Measurements from ENCODE around the gene PTTG1IP. TPM values are rescaled to one million over a fixed set of nuclear protein-coding genes. Genes with fewer than 3 reads are reported as not detected.

Gene PTTG1IP
- total RNA-seq, 4 donors from 2014 or later, result 175 to 328 (median 234) TPM

DNA sequence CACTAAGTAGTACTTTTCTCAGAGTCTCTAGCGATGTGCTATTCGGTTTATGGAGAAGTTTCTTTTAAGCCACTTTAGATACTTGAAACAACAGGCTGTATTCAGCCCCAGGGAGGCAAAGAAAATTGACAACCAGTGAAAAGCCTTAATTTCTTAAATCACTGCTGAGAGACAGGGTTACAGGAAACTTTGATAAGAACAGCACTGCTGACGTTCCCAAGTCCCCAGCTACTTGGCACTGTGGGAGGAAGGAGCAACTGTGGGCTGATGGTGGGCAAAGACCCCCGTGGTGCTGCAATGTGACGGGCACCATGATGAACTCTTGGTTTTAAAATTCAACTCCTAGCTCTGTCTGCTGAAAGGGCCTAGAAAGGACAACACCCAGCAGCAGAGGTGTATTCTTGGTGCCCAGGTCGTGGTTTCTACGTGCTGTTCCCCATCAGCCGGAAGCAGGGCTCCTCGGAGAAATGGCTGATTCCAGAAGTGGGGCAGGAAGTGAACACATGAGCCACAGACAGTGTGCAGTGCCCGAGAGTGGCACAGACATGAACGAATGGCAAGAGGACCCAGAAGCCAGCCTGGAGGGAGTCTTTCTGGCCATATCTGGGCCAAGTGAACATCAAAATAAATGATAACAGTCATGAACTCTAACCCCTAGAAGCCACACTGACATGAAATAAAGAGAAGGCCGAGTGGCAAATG is 5.3 kb downstream of the PTTG1IP start:
- no peak overlapping the region for H3K4me3 ChIP-seq
- no peak for TF ChIP-seq EP300 (IDR thresholded peaks at IDR 0.05)
- TF ChIP-seq, protein P1, sequence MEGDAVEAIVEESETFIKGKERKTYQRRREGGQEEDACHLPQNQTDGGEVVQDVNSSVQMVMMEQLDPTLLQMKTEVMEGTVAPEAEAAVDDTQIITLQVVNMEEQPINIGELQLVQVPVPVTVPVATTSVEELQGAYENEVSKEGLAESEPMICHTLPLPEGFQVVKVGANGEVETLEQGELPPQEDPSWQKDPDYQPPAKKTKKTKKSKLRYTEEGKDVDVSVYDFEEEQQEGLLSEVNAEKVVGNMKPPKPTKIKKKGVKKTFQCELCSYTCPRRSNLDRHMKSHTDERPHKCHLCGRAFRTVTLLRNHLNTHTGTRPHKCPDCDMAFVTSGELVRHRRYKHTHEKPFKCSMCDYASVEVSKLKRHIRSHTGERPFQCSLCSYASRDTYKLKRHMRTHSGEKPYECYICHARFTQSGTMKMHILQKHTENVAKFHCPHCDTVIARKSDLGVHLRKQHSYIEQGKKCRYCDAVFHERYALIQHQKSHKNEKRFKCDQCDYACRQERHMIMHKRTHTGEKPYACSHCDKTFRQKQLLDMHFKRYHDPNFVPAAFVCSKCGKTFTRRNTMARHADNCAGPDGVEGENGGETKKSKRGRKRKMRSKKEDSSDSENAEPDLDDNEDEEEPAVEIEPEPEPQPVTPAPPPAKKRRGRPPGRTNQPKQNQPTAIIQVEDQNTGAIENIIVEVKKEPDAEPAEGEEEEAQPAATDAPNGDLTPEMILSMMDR (IDR thresholded peaks at IDR 0.05), result no peak
- no peak for TF ChIP-seq POLR2A (IDR thresholded peaks at IDR 0.05)
- H3K4me1 ChIP-seq, result peaks cover 0 to 86% (median 56%) of the 10 kb centered on the region in 4 donors
- no peaks in the 10 kb centered on the region for H3K27me3 ChIP-seq
- H3K27ac ChIP-seq, result peak overlapping the region in 3 of 4 donors; percentile 17 to 95 (median 94)
- H3K9me3 ChIP-seq, result no peaks in the 10 kb centered on the region
- no peak for DNase-seq (ENCODE audit: low spot score in 2 of 2)
- peaks cover 0 to 27% (median 9%) of the 10 kb centered on the region in 3 donors for H3K36me3 ChIP-seq
- WGBS, 2 donors, result 64 to 68% methylated on average over 12 of the region's 12 CpGs

DNA sequence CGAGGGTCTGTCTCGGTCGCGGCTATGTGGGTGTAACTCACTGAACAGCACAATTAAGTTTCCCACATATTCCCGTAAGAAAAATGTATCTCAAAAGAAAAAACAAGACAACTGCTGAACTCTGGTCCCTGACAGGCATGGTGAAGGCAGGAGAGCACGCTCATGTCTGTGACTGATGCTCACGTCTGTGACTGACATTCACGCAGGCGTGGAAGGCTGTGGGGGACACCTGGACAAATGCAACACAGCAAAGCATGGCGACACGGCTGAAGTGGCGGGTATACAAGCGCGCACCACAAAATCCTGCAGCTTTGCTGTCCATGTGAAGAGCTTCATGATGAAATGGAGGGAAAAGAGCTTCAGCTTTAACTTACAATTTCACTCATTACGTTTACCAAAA is 6.0 kb downstream of the PTTG1IP start:
- Histone ChIP-seq H3K36me3 (peaks cover 2 to 32% (median 9%) of the 10 kb centered on the region in 3 donors), H3K27ac (no peak overlapping the region), H3K27me3 (no peaks in the 10 kb centered on the region), H3K4me3 (no peak overlapping the region), H3K9me3 (no peaks in the 10 kb centered on the region), H3K4me1 (peaks cover 0 to 80% (median 55%) of the 10 kb centered on the region in 4 donors)
- WGBS, 2 donors, result 81 to 83% methylated on average over 15 of the region's 15 CpGs
- TF ChIP-seq, protein P1 (IDR thresholded peaks at IDR 0.05), result no peak
- TF ChIP-seq POLR2A (IDR thresholded peaks at IDR 0.05) (no peak), EP300 (IDR thresholded peaks at IDR 0.05) (no peak)
- no peak for DNase-seq (ENCODE audit: low spot score in 2 of 2)

DNA sequence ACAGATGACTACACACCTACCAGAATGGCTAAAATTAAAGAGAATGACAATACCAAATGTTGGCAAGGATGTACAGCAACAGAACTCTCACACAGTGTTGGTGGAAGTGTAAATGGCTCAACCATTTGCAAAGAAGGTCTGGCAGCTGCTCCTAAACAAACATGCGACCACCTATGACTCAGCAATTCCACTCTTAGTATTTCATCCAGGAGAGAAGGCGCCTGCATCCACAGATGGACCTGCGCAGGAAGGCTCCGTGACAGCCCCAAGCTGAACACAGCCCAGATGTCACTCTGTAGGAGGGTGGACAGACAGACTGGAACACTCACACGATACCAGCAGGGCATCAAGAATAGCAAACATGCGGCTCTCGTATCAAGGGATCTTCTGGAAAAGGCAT is 6.7 kb downstream of the PTTG1IP start:
- 67 to 71% methylated on average over 7 of the region's 7 CpGs for WGBS, 2 donors
- no peak overlapping the region for H3K4me3 ChIP-seq
- peak overlapping the region in 1 of 4 donors; percentile 38 for H3K27ac ChIP-seq
- H3K4me1 ChIP-seq, result peaks cover 0 to 73% (median 53%) of the 10 kb centered on the region in 4 donors
- H3K27me3 ChIP-seq, result no peaks in the 10 kb centered on the region
- H3K36me3 ChIP-seq, result peaks cover 2 to 39% (median 9%) of the 10 kb centered on the region in 3 donors
- no peaks in the 10 kb centered on the region for H3K9me3 ChIP-seq
- TF ChIP-seq POLR2A (IDR thresholded peaks at IDR 0.05) (no peak), EP300 (IDR thresholded peaks at IDR 0.05) (no peak)
- TF ChIP-seq, protein P1 (IDR thresholded peaks at IDR 0.05), result no peak
- DNase-seq (ENCODE audit: low spot score in 2 of 2), result no peak

DNA sequence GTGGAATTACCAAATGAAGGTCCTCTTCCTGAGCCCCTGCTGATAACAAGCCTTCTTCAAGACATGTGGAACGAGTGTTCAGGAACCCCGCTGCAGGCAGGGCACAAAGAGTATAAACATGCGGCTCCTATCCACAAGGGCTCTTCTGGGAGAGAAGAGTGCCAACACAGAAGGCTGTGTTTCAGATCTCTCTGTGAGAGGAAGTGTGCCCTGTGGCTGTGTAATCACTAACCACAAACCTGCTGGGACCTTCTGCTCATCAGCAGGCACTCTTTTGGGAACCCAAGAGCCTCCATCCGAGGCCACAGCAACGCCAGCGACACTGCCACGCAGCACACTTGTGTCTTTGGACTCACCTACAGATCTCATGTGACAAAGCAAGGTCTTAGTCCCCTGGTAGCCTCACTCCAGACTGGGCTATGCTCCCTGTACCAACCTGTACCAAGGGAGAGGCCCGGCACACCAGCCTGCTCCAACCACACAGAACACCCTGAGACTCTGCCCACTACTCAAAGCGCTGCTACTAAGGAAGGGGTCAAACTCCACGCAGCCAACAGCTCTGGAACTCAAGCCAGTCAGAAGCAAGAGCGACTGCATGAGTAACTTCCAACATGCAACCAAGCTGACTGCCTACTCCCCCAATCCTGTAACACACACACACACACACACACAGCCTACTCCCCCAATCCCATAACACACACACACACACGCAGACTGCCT is 7.8 kb downstream of the PTTG1IP start:
- TF ChIP-seq, protein P1 (IDR thresholded peaks at IDR 0.05), result no peak
- no peak for TF ChIP-seq EP300 (IDR thresholded peaks at IDR 0.05)
- no peak for TF ChIP-seq POLR2A (IDR thresholded peaks at IDR 0.05)
- peak overlapping the region in 1 of 4 donors; percentile 25 for H3K27ac ChIP-seq
- H3K27me3 ChIP-seq, result no peaks in the 10 kb centered on the region
- no peaks in the 10 kb centered on the region for H3K9me3 ChIP-seq
- no peak for DNase-seq (ENCODE audit: low spot score in 2 of 2)
- peaks cover 0 to 63% (median 43%) of the 10 kb centered on the region in 4 donors for H3K4me1 ChIP-seq
- no peak overlapping the region for H3K4me3 ChIP-seq
- 76 to 79% methylated on average over 12 of the region's 12 CpGs for WGBS, 2 donors
- peaks cover 2 to 49% (median 9%) of the 10 kb centered on the region in 3 donors for H3K36me3 ChIP-seq

Measured in tibial nerve (tissue), 4 donors.